OCI-M2 (cell line): ENCODE results near the gene GAK.

Source experiments
- DNase-seq: peaks from one replicate; lab custom pipeline; 2025; ENCODE audit not compliant: unreplicated experiment; lab: John Stamatoyannopoulos, UW

The GAK gene

GRCh38 chr4:964346-965025 lies 32.4 kb upstream of the GAK start:
- no peak for DNase-seq

- no peak for DNase-seq
These were observed 31.4 kb upstream of the GAK start for GRCh38 chr4:963276-964225.

GRCh38 chr4:962231-963208 lies 30.4 kb upstream of the GAK start:
- no peak for DNase-seq

- no peak for DNase-seq
These were observed 29.5 kb upstream of the GAK start for GRCh38 chr4:961351-962230.

DNA sequence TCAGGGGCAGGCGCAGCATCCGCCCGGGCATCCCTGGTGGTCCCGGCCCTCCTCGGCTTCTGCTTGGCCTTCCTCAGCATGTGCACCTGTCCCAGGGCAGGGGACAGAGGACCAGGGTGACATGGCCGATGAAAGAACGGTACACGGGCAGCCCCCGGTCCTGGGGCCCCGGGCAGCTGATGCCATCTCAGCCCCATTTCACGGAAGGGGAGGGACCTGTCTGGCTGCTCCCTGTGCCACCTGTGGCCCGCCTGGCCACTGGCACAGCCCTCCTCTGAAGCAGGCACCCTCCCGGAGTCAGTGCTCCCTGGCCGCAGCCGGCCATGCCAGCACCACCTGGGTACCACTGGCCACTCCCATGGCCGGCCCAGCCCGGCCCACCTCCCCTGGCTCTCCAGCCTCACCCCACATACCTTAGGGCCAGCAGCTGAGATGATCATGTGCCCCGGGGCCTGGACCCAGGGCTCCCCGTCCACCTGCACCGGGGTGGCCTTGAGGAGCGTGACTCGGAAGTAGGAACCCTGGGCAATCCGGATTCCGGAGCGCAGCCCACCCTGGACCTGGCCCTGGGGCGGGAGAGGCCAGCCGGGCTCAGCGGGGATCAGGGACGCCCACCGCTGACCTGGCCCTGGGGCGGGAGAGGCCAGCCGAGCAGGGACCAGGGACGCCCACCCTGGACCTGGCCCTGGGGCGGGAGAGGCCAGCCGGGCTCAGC lies 28.7 kb upstream of the GAK start:
- DNase-seq, result no peak

- DNase-seq, result no peak
These were observed 28.1 kb upstream of the GAK start for GRCh38 chr4:960140-960635.

DNA sequence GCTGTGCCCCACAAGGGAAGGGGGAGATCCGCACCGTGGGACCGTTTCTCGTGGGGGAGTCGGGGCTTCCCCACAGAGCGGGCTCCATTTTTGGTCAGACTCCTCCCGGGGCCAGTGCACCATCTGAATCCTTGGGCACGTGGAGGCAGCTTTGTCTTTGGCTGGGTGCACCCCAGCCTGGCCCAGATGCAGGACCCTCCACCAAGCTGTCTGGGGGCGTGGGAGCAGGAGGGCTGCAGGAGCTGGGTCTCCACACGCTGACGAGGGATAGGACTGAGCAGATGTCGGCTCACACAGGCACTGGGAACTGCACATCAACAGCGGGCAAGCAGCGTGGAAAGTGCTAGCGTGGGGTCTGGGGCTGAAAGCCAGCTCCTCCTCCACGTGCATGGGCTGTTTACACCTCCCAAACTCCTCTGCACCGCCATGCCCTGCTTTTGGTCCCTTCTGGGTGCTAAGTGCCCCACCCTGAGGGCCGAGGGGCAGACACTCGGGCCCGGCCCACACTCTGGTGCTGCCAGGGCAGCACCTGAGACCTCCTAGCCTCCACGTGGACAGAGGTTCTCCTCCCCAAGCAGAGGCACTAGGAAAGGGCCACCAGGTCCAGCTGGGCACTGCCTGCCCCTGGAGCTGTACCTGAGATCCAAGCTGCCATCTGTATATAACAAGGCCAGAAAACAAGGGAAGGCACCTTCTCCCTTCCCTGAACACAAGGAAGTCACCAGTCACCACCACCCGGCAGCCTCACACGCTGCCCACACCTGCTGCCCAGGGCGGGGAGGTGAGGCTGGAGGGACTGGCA lies 27.4 kb upstream of the GAK start:
- no peak for DNase-seq

DNA sequence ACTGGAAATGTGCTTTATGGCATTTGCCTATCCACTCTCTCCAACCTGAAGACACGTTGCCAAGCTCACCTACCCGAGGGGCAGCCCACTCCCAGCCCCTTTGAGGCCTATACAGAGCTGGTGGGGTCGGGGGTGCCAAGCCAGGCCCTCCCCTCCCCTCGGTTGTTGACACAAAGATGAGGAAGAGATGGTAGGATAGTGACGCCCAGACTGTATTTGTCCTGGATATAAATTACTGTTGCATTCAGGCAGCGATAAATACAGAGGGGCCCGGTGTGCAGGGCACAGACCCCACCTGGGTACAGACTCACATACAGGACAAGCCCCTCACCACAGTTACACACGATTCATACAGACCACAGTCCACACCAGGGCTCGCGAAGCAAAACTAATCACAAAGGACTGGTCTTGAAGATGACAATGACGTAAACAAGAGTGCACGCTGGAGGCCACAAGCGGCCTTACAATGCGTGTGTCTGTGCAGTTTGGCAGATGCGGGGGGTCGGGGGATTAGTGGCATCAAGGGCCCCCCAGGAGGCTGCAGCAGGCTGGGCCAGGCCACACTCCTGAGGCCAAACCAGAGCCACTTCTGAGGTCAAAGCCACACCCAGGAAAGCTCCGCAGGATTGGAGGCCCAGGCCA lies 26.7 kb upstream of the GAK start:
- DNase-seq, result no peak

DNA sequence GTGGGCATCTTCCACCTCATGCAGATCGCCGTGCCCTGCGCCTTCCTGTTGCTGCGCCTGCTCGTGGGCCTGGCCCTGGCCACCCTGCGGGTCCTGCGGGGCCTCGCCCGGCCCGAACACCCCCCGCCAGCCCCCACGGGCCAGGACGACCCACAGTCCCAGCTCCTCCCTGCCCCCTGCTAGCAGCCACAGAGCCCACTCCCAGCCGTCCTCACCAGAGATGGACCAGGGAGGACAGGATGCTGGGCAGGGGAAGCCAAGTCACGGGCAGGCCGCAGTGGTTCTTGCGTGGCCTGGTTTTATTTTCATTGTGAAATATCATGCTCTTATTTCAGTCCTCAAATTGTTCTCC lies 26.2 kb upstream of the GAK start:
- no peak for DNase-seq

- DNase-seq, result no peak
These were observed 25.6 kb upstream of the GAK start for GRCh38 chr4:957581-958313.

DNA sequence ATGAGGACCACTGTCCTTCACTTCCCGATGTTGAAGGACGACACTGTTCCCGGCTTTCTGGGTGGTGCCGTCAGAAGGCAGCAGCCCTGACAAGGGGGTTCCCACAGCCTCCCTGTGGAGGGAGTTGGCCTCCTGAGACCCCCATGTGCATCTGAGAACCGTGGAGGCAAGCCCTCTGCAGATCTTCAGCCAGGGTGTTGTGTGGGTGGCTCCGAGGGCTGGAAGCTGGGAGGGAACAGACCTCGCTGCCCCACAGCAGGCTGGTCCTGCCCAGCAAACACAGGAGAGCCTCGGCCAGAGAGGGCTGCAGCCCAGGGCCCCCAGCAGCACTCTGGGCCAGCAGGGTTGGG lies 25.1 kb upstream of the GAK start:
- DNase-seq, result no peak

DNA sequence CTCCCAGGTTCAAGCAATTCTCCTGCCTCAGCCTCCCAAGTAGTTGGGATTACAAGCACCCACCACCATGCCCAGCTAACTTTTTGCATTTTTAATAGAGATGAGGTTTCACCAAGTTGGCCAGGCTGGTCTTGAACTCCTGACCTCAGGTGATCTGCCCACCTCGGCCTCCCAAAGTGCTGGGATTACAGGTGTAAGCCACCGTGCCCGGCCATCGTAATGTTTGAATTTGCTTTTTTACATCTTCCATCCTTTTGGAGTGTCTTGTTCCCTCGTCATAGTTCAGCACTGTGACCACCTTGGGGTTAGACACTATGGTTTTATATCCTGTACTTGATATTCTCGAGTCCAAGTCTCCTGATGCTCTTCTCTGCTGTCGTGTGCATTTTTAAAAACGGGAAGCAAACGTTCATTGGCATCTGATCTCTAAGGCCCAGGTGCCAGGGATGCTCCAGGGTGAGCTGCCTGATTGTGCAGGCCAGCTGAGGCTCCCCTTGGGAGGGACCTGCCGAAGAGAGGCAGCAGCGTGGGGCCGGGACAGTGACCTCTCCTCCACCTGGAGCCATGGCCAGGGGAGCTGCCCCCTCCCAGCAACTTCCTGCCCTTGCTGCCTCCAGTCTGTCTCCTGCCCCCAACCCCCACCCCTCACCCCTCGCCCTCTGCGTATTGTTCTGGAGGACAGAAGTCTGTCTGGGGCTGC lies 24.6 kb upstream of the GAK start:
- DNase-seq, result no peak

- DNase-seq, result no peak
These were observed 23.8 kb upstream of the GAK start for GRCh38 chr4:955931-956381.

- no peak for DNase-seq
These were observed 23.2 kb upstream of the GAK start for GRCh38 chr4:955161-955921.

DNA sequence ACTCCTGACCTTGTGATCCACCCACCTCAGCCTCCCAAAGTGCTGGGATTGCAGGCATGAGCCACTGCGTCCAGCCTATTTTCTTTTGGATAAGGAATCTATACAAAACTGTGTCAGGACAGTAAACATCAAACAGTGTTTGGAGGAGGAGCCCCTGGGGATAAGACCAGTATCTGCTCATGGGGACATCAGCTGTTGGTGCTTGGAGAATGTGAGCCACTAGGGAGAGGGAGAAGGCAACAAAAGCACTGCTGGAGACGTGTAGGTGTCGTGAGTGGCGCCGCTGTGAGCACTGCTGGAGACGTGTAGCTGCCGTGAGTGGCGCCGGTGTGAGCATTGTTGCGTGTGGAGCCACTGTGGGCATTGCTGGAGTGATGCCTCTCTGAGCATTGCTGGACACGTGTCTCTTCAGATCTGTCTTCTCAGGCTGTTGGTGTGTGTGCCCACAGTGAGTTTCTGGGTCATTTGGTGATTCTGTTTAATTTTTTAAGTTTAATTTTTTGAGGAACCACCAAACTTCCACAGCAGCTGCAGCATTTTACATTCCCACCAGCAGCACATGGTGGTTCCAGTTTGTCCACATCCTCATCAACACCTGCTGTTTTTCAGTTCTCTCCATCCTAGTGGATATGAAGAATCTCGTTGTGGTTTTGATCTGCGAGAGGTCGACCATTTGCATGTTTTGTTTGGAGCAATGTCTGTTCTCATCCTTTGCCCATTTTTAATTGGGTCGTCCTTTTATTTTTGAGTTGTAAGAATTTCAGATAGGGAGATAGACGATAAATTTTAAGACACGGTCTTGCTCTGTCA lies 22.3 kb upstream of the GAK start:
- no peak for DNase-seq

- no peak for DNase-seq
These were observed 21.4 kb upstream of the GAK start for GRCh38 chr4:953574-953915.
